Hematopoietic multipotent progenitor cell treated with erythropoietin and hydrocortisone succinate and interleukin-3 and kit ligand, for 15 days (in vitro differentiated cells): ENCODE results near the gene HGS.

Source experiments
- DNase-seq: peaks from one replicate; pipeline ENCODE4 v3.0.0-alpha.2; 2015; ENCODE audit warnings: low spot score

Gene HGS

GRCh38 chr17:81684442-81684911 lies 666 bp downstream of the HGS start:
- DNase-seq = peak; percentile 51

- no peak for DNase-seq
Observed at GRCh38 chr17:81685108-81685507, 1.3 kb downstream of the HGS start.

- DNase-seq = no peak
Observed at GRCh38 chr17:81686614-81687013, 2.8 kb downstream of the HGS start.

GRCh38 chr17:81687770-81688541 lies 4.1 kb downstream of the HGS start:
- no peak for DNase-seq

GRCh38 chr17:81688616-81689015 lies 4.8 kb downstream of the HGS start:
- DNase-seq = no peak

- no peak for DNase-seq
Observed at GRCh38 chr17:81690066-81690465, 6.3 kb downstream of the HGS start.

- DNase-seq = no peak
Observed at GRCh38 chr17:81690549-81690948, 6.7 kb downstream of the HGS start.

- DNase-seq = no peak
Observed at GRCh38 chr17:81691196-81691595, 7.4 kb downstream of the HGS start.

GRCh38 chr17:81691608-81692007 lies 7.8 kb downstream of the HGS start:
- DNase-seq = no peak

GRCh38 chr17:81693509-81694210 lies 9.8 kb downstream of the HGS start:
- DNase-seq = no peak

- DNase-seq = no peak
Observed at GRCh38 chr17:81694810-81695209, 11.0 kb downstream of the HGS start.

GRCh38 chr17:81695211-81695610 lies 11.4 kb downstream of the HGS start:
- DNase-seq = no peak

- no peak for DNase-seq
Observed at GRCh38 chr17:81695801-81696200, 12.0 kb downstream of the HGS start.

GRCh38 chr17:81696218-81696941 lies 12.6 kb downstream of the HGS start:
- DNase-seq = no peak

- no peak for DNase-seq
Observed at GRCh38 chr17:81697261-81698044, 13.6 kb downstream of the HGS start.

GRCh38 chr17:81700353-81701287 lies 16.8 kb downstream of the HGS start:
- DNase-seq = no peak

- DNase-seq = peak; percentile 21
Observed at GRCh38 chr17:81701288-81702071, 17.7 kb downstream of the HGS start.

GRCh38 chr17:81702934-81703746 lies 19.3 kb downstream of the HGS start, which contains the start of gene MRPL12:
Gene MRPL12, plus strand, starts transcription at chr17:81703367. Its CDS starts 135 bp downstream, at chr17:81703502.
- DNase-seq = peak; percentile 90
